Neural progenitor cell (in vitro differentiated cells): Measurements from ENCODE around the gene BCL2L12. TPM values are rescaled to one million over a fixed set of nuclear protein-coding genes. Genes with fewer than 3 reads are reported as not detected.

Experiments used
- DNase-seq: peaks from one replicate; pipeline ENCODE4 v3.0.0-alpha.2; 2016; ENCODE audit warnings: low spot score
- H2AFZ ChIP-seq: fragments of 200-600 bp; sonication (generic); replicated peaks from 2 replicates; pipeline ENCODE4 v1.6.1; 2016; ENCODE audit warnings: antibody characterized with exemption
- H3F3A ChIP-seq: fragments of 200-600 bp; sonication (generic); 2 replicates; pipeline ENCODE4 v1.6.1; 2016; ENCODE audit warnings: antibody characterized with exemption, low read depth
- H3K27ac ChIP-seq: fragments of 200-600 bp; sonication (generic); 2 replicates; pipeline ENCODE4 v1.5.1; 2016; ENCODE audit warnings: mild to moderate bottlenecking
- H3K27me3 ChIP-seq: fragments of 200-600 bp; sonication (generic); 2 replicates; pipeline ENCODE4 v1.6.1; 2016; ENCODE audit warnings: mild to moderate bottlenecking, moderate library complexity
- H3K36me3 ChIP-seq: fragments of 200-600 bp; sonication (generic); 2 replicates; pipeline ENCODE4 v1.5.1; 2016
- H3K4me1 ChIP-seq: fragments of 200-600 bp; sonication (generic); 2 replicates; pipeline ENCODE4 v1.6.1; 2016; ENCODE audit warnings: mixed run types
- H3K4me2 ChIP-seq: fragments of 200-600 bp; sonication (generic); 2 replicates; pipeline ENCODE4 v1.6.1; 2016
- H3K4me3 ChIP-seq: fragments of 200-600 bp; sonication (generic); 2 replicates; pipeline ENCODE4 v1.5.1; 2016
- H3K79me2 ChIP-seq: fragments of 200-600 bp; sonication (generic); 2 replicates; pipeline ENCODE4 v1.6.1; 2016; ENCODE audit warnings: low read depth
- H3K9ac ChIP-seq: fragments of 200-600 bp; sonication (generic); 2 replicates; pipeline ENCODE4 v1.6.1; 2016
- H3K9me3 ChIP-seq: fragments of 200-600 bp; sonication (generic); 2 replicates; pipeline ENCODE4 v1.5.1; 2016; ENCODE audit warnings: low read depth
- H4K20me1 ChIP-seq: fragments of 200-600 bp; sonication (generic); 2 replicates; pipeline ENCODE4 v1.6.1; 2016; ENCODE audit warnings: low read depth
- H3K27ac Mint-ChIP-seq: 3 replicates; pipeline ENCODE4 v1.8.0; 2021; ENCODE audit warnings: mixed read lengths
- H3K27me3 Mint-ChIP-seq: 2 replicates; pipeline ENCODE4 v1.8.0; 2022; ENCODE audit warnings: low read depth, mild to moderate bottlenecking, inconsistent platforms, moderate library complexity, mixed read lengths; ENCODE audit not compliant: insufficient read depth
- H3K36me3 Mint-ChIP-seq: 3 replicates; pipeline ENCODE4 v1.8.0; 2021; ENCODE audit warnings: mixed read lengths
- H3K4me1 Mint-ChIP-seq: 3 replicates; pipeline ENCODE4 v1.8.0; 2021; ENCODE audit warnings: mixed read lengths
- H3K4me3 Mint-ChIP-seq: 3 replicates; pipeline ENCODE4 v1.8.0; 2021; ENCODE audit warnings: mild to moderate bottlenecking, moderate library complexity, mixed read lengths
- H3K9me3 Mint-ChIP-seq: 3 replicates; pipeline ENCODE4 v1.8.0; 2020; ENCODE audit warnings: mixed read lengths
- EZH2 ChIP-seq: fragments of 200-600 bp; sonication (generic); IDR thresholded peaks from 2 replicates; pipeline ENCODE4 v1.6.1; 2017; ENCODE audit warnings: antibody characterized with exemption, mild to moderate bottlenecking, moderate library complexity
- EZH2phosphoT487 ChIP-seq: fragments of 200-600 bp; sonication (generic); IDR thresholded peaks from 2 replicates; pipeline ENCODE4 v1.6.1; 2017; ENCODE audit warnings: antibody characterized with exemption
- total RNA-seq: library from RNA; depleted of rRNA; stranded (reverse); fragments of >200 nt; gene quantifications from 2 replicates; pipeline ENCODE4 v1.2.3, GENCODE V29; 2015; ENCODE audit warnings: low replicate concordance
- TF ChIP-seq, protein P1 (sequence below): fragments of 200-600 bp; sonication (generic); IDR thresholded peaks from 2 replicates; pipeline ENCODE4 v1.5.1; 2017; ENCODE audit warnings: antibody characterized with exemption, mild to moderate bottlenecking

The BCL2L12 gene
- total RNA-seq, 1 donor from 2014 or later: 6.1 TPM

- H3K36me3 Mint-ChIP-seq: peaks cover 28% of the 10 kb centered on the region
These were observed 13.7 kb upstream of the BCL2L12 start for GRCh38 chr19:49651820-49652550.

GRCh38 chr19:49652551-49653465 is 12.9 kb upstream of the BCL2L12 start:
- H3K27ac Mint-ChIP-seq: no peak overlapping the region
- peaks cover 3% of the 10 kb centered on the region for H3K27me3 Mint-ChIP-seq
- Histone ChIP-seq H3K27me3 (no peaks in the 10 kb centered on the region), H3K4me2 (no peak overlapping the region), H3K4me3 (no peak overlapping the region), H3K27ac (no peak overlapping the region), H2AFZ (no peak overlapping the region), H3F3A (peaks cover 5% of the 10 kb centered on the region), H3K36me3 (no peaks in the 10 kb centered on the region), H3K9me3 (no peaks in the 10 kb centered on the region), H3K9ac (no peak overlapping the region), H4K20me1 (peaks cover 31% of the 10 kb centered on the region), H3K79me2 (peaks cover 7% of the 10 kb centered on the region), H3K4me1 (no peaks in the 10 kb centered on the region)
- TF ChIP-seq, protein P1, sequence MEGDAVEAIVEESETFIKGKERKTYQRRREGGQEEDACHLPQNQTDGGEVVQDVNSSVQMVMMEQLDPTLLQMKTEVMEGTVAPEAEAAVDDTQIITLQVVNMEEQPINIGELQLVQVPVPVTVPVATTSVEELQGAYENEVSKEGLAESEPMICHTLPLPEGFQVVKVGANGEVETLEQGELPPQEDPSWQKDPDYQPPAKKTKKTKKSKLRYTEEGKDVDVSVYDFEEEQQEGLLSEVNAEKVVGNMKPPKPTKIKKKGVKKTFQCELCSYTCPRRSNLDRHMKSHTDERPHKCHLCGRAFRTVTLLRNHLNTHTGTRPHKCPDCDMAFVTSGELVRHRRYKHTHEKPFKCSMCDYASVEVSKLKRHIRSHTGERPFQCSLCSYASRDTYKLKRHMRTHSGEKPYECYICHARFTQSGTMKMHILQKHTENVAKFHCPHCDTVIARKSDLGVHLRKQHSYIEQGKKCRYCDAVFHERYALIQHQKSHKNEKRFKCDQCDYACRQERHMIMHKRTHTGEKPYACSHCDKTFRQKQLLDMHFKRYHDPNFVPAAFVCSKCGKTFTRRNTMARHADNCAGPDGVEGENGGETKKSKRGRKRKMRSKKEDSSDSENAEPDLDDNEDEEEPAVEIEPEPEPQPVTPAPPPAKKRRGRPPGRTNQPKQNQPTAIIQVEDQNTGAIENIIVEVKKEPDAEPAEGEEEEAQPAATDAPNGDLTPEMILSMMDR: no peak
- TF ChIP-seq EZH2 (no peak), EZH2phosphoT487 (no peak)
- H3K4me1 Mint-ChIP-seq: no peaks in the 10 kb centered on the region
- no peak for DNase-seq
- no peaks in the 10 kb centered on the region for H3K9me3 Mint-ChIP-seq
- H3K36me3 Mint-ChIP-seq: peaks cover 28% of the 10 kb centered on the region
- no peak overlapping the region for H3K4me3 Mint-ChIP-seq

More at GRCh38 chr19:49651820-49652550, 13.7 kb upstream of the BCL2L12 start:
- Mint-ChIP-seq H3K4me3 (no peak overlapping the region), H3K4me1 (no peaks in the 10 kb centered on the region), H3K27me3 (peaks cover 3% of the 10 kb centered on the region), H3K27ac (no peak overlapping the region), H3K9me3 (no peaks in the 10 kb centered on the region)
- Histone ChIP-seq H4K20me1 (peaks cover 39% of the 10 kb centered on the region), H3K9me3 (no peaks in the 10 kb centered on the region), H2AFZ (no peak overlapping the region), H3K4me3 (no peak overlapping the region), H3K9ac (no peak overlapping the region), H3K36me3 (no peaks in the 10 kb centered on the region), H3K27ac (no peak overlapping the region), H3K4me2 (no peak overlapping the region), H3K27me3 (no peaks in the 10 kb centered on the region), H3F3A (peaks cover 5% of the 10 kb centered on the region), H3K4me1 (no peaks in the 10 kb centered on the region), H3K79me2 (peaks cover 7% of the 10 kb centered on the region)
- no peak for DNase-seq
- TF ChIP-seq EZH2 (no peak), EZH2phosphoT487 (no peak)
- TF ChIP-seq, protein P1: no peak

GRCh38 chr19:49653466-49653806 is 12.3 kb upstream of the BCL2L12 start:
- H3K36me3 ChIP-seq: no peaks in the 10 kb centered on the region
- Mint-ChIP-seq H3K4me1 (no peaks in the 10 kb centered on the region), H3K27me3 (peaks cover 3% of the 10 kb centered on the region), H3K36me3 (peaks cover 28% of the 10 kb centered on the region), H3K27ac (no peak overlapping the region), H3K9me3 (no peaks in the 10 kb centered on the region), H3K4me3 (no peak overlapping the region)
- no peak overlapping the region for H3K9ac ChIP-seq
- H2AFZ ChIP-seq: no peak overlapping the region
- peaks cover 25% of the 10 kb centered on the region for H4K20me1 ChIP-seq
- no peaks in the 10 kb centered on the region for H3K9me3 ChIP-seq
- no peak overlapping the region for H3K27ac ChIP-seq
- peaks cover 5% of the 10 kb centered on the region for H3F3A ChIP-seq
- no peaks in the 10 kb centered on the region for H3K4me1 ChIP-seq
- H3K4me3 ChIP-seq: no peak overlapping the region
- H3K27me3 ChIP-seq: no peaks in the 10 kb centered on the region
- DNase-seq: no peak
- TF ChIP-seq EZH2 (no peak), EZH2phosphoT487 (no peak)
- TF ChIP-seq, protein P1: no peak
- peaks cover 7% of the 10 kb centered on the region for H3K79me2 ChIP-seq
- no peak overlapping the region for H3K4me2 ChIP-seq
